Measurements from ENCODE around the gene TANC1.

TANC1 gene

GRCh38 chr2:158968396-158969161 lies at the start of gene TANC1:
TSS of gene TANC1 (plus strand) at chr2:158968640. CDS start at chr2:159065911, 97,271 bp downstream.
- DNase-seq: peak; percentile 79 to 97

DNA sequence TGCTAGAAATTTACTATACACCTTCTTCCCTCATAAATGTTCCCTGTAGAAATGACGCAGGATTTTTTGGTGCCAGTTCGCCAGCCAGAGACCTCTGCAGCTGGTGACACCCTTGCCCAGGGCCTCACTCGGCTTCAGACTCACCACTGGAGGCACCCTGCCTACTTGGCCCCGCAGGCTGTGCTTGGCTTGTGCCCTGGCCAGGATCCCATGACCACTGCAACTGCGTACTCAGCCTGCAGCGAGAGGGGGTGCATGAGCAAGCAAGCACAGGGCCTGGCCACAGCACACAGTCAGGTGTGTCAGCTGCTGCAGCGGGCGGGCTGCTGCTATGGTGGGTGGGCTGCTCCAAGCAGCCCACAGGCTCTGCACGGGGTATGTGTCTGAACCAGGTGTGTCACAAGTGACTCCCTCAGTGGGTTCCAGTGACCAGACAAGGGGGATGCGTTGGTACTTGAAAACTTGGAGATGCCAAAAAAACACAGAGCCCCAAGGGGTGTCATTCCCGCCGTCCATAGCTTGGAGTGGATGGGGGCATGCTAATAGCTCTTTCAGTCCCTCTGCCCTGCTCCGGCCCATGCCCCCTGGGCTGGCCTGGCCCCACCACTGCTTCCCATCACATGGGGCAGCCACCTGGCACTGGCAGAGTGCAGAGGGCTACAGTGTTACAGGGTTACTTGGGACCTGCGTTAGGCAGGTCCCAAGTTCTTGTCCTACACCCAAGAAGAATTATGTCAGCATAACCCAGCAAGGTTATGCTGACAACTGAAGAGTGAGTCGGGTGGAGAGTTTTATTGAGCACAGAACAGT lies 46.6 kb upstream of the TANC1 start:
- DNase-seq: no peak

DNA sequence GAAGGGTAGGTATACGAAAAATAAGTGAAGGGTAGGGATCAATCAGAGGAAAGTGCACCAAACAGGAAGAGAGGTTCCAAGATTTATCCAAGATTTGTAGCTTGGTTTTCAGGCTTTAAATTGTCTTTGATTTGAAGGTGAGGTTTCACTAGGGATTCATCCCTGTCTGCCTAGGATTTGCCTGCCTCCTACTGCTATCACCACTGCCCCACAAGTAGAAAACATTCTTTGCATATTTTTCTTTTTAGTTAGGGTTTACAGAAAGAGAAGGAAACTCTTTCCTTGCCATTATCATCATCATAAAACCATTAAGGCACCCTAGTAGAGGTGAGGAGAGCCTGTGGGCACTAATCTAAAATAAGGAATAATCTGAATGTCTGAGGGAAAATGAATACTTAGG lies 45.8 kb upstream of the TANC1 start:
- DNase-seq: no peak

GRCh38 chr2:158923180-158923594 lies 45.3 kb upstream of the TANC1 start:
- DNase-seq: peak in 1 of 2 experiments; percentile 16

- DNase-seq: no peak
Measured at GRCh38 chr2:158923641-158924040, 44.8 kb upstream of the TANC1 start.

DNA sequence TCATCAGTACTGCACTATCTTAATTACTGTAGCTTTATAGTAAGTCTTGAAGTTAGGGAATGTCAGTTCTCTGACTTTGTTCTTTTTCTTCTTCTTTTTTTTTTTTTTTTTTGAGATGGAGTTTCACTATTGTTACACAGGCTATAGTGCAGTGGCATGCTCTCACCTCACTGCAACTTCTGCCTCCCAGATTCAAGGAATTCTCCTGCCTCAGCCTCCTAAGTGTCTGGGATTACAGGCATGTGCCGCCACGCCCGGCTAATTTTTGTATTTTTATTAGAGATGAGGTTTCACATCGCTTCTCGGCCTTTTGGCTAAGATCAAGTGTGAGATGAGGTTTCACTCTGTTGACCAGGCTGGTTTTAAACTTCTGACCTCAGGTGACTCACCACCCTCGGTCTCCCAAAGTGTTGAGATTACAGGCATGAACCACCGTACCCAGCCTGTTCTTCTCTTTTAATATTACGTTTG lies 41.9 kb upstream of the TANC1 start:
- no peak for DNase-seq

DNA sequence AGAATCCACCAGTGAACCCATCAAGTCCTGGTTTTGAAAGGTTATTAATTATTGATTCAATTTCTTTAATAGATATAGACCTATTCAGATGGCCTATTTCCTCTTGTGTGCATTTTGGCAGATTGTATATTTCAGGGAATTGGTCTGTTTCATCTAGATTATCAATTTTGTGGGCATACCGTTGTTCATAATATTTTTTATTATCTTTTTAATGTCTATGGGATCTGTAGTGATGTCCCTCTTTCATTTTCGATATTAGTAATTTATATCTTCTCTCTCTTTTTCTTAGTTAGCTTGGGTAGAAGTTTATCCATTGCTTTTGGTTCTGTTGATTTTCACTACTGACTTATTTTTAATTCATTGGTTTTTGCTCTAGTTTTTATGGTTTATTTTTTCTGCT lies 39.9 kb upstream of the TANC1 start:
- no peak for DNase-seq

GRCh38 chr2:158928965-158929364 lies 39.5 kb upstream of the TANC1 start:
- no peak for DNase-seq

- DNase-seq: no peak
Measured at GRCh38 chr2:158931572-158931971, 36.9 kb upstream of the TANC1 start.

- no peak for DNase-seq
Measured at GRCh38 chr2:158932131-158932645, 36.3 kb upstream of the TANC1 start.

DNA sequence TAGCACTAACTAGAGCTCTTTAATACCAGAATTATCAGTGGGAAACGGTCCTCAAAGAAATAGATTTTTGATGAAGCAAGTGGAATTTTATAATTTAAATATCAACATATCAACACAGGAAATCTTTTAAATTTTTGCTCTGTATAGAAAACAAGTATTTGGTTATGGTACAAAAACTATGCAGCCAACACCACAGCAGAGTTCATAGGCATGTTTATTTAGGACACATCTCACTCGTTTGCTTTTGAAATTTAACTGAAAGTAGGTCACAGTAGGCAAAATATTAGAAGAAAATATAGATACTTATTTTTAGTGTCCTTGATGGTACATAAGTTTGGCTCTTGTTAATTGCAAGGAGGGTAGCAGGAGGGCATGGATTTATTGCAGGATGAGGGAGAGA lies 34.3 kb upstream of the TANC1 start:
- DNase-seq: no peak

- no peak for DNase-seq
Measured at GRCh38 chr2:158935617-158936016, 32.8 kb upstream of the TANC1 start.

DNA sequence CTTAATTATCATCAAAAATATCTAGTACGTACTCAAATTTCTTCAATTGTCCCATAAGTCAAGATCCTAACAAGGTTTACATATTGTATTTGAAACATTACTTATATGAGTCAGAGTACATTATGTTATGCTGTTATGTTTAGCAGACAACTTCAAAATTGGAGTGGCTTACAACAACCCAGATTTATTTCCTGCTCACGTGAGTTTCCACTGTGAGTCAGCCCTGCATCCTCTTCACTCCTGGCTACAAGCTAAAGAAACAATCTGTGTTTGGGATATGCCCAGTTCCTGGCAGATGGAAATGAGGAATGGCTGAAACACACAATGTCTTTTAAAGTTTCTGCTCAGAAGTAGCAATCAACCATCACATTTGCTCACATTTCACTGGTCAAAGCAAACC lies 31.5 kb upstream of the TANC1 start:
- DNase-seq: no peak

GRCh38 chr2:158940356-158940755 lies 28.1 kb upstream of the TANC1 start:
- no peak for DNase-seq

- no peak for DNase-seq
Measured at GRCh38 chr2:158943973-158944372, 24.5 kb upstream of the TANC1 start.

GRCh38 chr2:158948964-158949699 lies 19.3 kb upstream of the TANC1 start:
- no peak for DNase-seq

- no peak for DNase-seq
Measured at GRCh38 chr2:158953454-158953853, 15.0 kb upstream of the TANC1 start.

DNA sequence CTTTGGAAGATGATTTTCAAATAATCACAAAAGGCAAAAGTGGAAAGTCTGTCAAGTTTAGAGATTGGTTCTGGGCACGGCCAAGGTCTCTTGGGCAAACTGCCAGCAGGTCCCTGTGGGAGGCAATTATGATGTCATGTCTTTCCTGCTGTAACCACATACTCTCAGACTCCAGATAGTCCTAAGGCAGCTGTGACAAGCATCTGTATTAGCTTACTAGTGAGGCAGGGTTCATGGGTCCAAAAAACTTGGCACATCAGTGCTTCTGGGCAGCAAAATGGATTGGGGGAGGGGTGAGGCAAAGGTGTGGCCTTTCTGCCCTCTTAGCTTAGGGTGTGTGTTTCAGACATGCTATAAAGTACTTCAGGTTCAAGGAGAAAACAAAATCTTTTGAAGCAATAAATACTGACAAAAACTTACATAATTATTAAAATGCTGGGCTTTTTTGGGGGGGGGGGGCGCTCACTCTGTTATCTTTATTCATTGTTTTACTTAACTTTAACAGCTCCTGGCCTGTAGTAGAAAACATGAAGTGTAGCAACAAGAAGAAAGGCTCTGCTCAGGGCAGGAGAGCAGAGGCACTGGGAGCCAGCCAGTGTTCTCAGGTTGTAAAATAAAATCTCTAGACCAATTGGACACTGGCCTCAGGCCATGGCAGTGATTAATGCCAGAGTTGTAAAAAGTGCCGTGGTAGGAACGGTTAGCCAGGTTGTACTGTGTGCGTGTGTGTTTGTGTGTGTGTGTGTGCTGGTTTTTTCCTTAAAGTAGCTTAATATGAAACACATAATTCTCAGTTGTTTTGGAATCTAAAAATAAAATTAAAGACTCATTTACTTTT lies 14.3 kb upstream of the TANC1 start:
- DNase-seq: peak in 1 of 2 experiments; percentile 26

GRCh38 chr2:158955842-158956365 lies 12.5 kb upstream of the TANC1 start:
- DNase-seq: no peak

GRCh38 chr2:158958365-158958764 lies 10.1 kb upstream of the TANC1 start:
- DNase-seq: no peak

DNA sequence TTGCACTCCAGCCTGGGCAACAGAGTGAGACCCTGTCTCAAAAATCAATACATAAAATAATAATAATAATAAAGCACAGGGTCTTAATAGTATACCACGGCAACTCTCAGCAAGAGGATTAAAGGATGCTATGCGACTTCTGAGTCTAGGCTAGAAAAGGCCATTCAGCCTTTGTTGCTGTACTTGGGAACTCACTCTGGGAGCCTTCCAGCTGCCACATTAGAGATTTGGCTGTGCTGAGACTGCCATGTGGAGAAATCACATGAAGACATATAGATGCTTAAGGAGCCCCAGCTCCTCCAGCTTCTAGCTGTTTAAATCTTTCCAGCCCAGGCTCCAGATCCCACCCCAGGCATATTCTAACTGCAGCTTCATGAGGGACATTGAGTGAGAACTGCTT lies 8.2 kb upstream of the TANC1 start:
- no peak for DNase-seq

DNA sequence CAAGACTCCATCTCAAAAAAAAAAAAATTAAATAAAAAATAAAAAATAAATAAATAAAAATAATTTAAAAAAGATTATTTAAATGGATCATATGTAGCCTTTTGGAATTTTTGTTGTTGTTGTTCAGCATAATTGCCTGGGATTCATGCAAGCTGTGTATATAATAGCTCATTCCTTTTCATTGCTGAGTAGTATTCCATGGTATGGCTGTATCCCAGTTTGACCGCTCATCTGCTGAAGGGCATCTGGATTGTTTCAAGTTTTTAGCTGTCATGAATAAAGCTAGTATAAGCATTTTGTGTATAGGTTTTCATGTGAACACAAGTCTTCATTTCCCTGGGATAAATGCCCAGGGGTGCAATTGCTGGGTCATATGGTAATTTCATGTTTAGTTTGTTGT lies 6.4 kb upstream of the TANC1 start:
- no peak for DNase-seq
